Measurements from ENCODE around the gene RABGGTB.

GRCh38 chr1:75836528-75837100, 50.6 kb downstream of the RABGGTB start:
- TF ChIP-seq BHLHE40 (IDR thresholded peaks at IDR 0.05; ENCODE audit: low read length) (no peak), MNT (conservative IDR thresholded peaks at IDR 0.05) (no peak), MAX (CRISPR knock-in tag; IDR thresholded peaks at IDR 0.05) (no peak), CTCF (IDR thresholded peaks at IDR 0.05 in 2 of 3, conservative IDR thresholded peaks at IDR 0.05 in 1 of 3; ENCODE audit: insufficient read depth in 2 of 3, low read depth in 1 of 3, low read length in 3 of 3) (no peak), ZC3H4 (CRISPR knock-in tag; IDR thresholded peaks at IDR 0.05; ENCODE audit: borderline replicate concordance) (no peak), IFI16 (CRISPR knock-in tag; IDR thresholded peaks at IDR 0.05) (no peak), USF2 (CRISPR knock-in tag; IDR thresholded peaks at IDR 0.05) (no peak), ETV6 (IDR thresholded peaks at IDR 0.05; ENCODE audit: borderline replicate concordance in 1 of 2, low read depth in 2 of 2, low read length in 1 of 2) (no peak), ETV6 (CRISPR knock-in tag; IDR thresholded peaks at IDR 0.05; ENCODE audit: borderline replicate concordance) (no peak), HCFC1 (IDR thresholded peaks at IDR 0.05; ENCODE audit: low read depth, low read length) (no peak), ZNF274 (IDR thresholded peaks at IDR 0.05; ENCODE audit: borderline replicate concordance, low read depth, low read length) (no peak), ZBTB49 (CRISPR knock-in tag; IDR thresholded peaks at IDR 0.05; ENCODE audit: borderline replicate concordance) (no peak)

All from K562 (cell line).